Stimulated activated CD4-positive, alpha-beta T cell treated with anti-CD3 and anti-CD28 coated beads, Interleukin-15, amount 100 ng/mL, for 48 hours (primary cell): Measurements from ENCODE around the gene TEX54.
A peak's percentile ranks its signal among the peaks of the same experiment; 100 is the strongest.
"Not testable (repeated sequence)": the region's sequence is repeated elsewhere in the genome, so short reads cannot be mapped to it uniquely, and the experiment has no call there.

Source experiments
- DNase-seq, 2 donors: peaks; one replicate each; pipeline ENCODE4 v3.0.0-alpha.2; 2020; ENCODE audit warnings: low read depth in 2 of 2

TEX54 gene

GRCh38 chr11:62835336-62835735, 2.7 kb upstream of the TEX54 start:
- no peak for DNase-seq

GRCh38 chr11:62831520-62832335, 913 bp downstream of the TEX54 start, which contains the start of gene STX5:
Gene STX5, minus strand, starts transcription at chr11:62832051. Its CDS starts 808 bp downstream, at chr11:62831243.
- DNase-seq: peak; percentile 99

- DNase-seq: no peak
These were observed 1.6 kb downstream of the TEX54 start for GRCh38 chr11:62830904-62831519.

GRCh38 chr11:62828130-62828529, 4.5 kb downstream of the TEX54 start:
- not testable (repeated sequence) for DNase-seq

- no peak for DNase-seq
These were observed 9.0 kb downstream of the TEX54 start for GRCh38 chr11:62823677-62824076.

GRCh38 chr11:62817129-62817528, 15.5 kb downstream of the TEX54 start:
- no peak for DNase-seq

- no peak for DNase-seq
These were observed 16.1 kb downstream of the TEX54 start for GRCh38 chr11:62816557-62816956.

- no peak for DNase-seq
These were observed 21.0 kb downstream of the TEX54 start for GRCh38 chr11:62811659-62812058.

- DNase-seq: no peak
These were observed 21.9 kb downstream of the TEX54 start for GRCh38 chr11:62810748-62811147.

- DNase-seq: no peak
These were observed 26.0 kb downstream of the TEX54 start for GRCh38 chr11:62806611-62807121.

- DNase-seq: no peak
These were observed 26.6 kb downstream of the TEX54 start for GRCh38 chr11:62805961-62806441.

- DNase-seq: peak; percentile 88 to 93
These were observed 27.4 kb downstream of the TEX54 start, which contains the start of gene NXF1 for GRCh38 chr11:62805076-62805892. Gene NXF1, minus strand, starts transcription at chr11:62805440. Its CDS starts 84 bp downstream, at chr11:62805356.

- no peak for DNase-seq
These were observed 28.1 kb downstream of the TEX54 start for GRCh38 chr11:62804310-62805075.

- DNase-seq: no peak
These were observed 31.6 kb downstream of the TEX54 start for GRCh38 chr11:62801071-62801470.

GRCh38 chr11:62799486-62799885, 33.2 kb downstream of the TEX54 start:
- DNase-seq: no peak

- no peak for DNase-seq
These were observed 36.4 kb downstream of the TEX54 start for GRCh38 chr11:62796281-62796680.

- no peak for DNase-seq
These were observed 38.4 kb downstream of the TEX54 start for GRCh38 chr11:62794201-62794775.

GRCh38 chr11:62792202-62792575, 40.5 kb downstream of the TEX54 start:
- DNase-seq: no peak

- peak; percentile 75 to 90 for DNase-seq
These were observed 41.0 kb downstream of the TEX54 start, which contains the start of gene TMEM223 for GRCh38 chr11:62791501-62792201. Gene TMEM223, minus strand, starts transcription at chr11:62792006. Its CDS starts 12 bp downstream, at chr11:62791994.

- no peak for DNase-seq
These were observed 43.1 kb downstream of the TEX54 start for GRCh38 chr11:62789576-62789975.
